Esophagus squamous epithelium (tissue), 5 donors: ENCODE measurements around the gene RASSF5. TPM values are rescaled to one million over a fixed set of nuclear protein-coding genes. Genes with fewer than 3 reads are reported as not detected.

Experiments used
- DNase-seq: peaks from one replicate; lab custom pipeline; 2025; lab: John Stamatoyannopoulos, UW
- H3K27ac ChIP-seq, 4 donors: fragments of 200-600 bp; sonication (generic); one replicate each; pipeline ENCODE4 v1.5.1; 2016 to 2019; ENCODE audit warnings: mild to moderate bottlenecking in 1 of 4
- H3K27me3 ChIP-seq, 4 donors: fragments of 200-600 bp; sonication (generic); 1 replicate in 3 of 4; 2 replicates in 1 of 4; pipeline versions ENCODE4 v1.5.1 to v1.6.0; 2017 to 2021; ENCODE audit warnings: antibody characterized with exemption in 1 of 4
- H3K36me3 ChIP-seq, 3 donors: fragments of 200-600 bp; sonication (generic); one replicate each; pipeline ENCODE4 v1.5.1; 2016 to 2019
- H3K4me1 ChIP-seq, 3 donors: fragments of 200-600 bp; sonication (generic); one replicate each; pipeline ENCODE4 v1.5.1; 2017 to 2019
- H3K4me3 ChIP-seq, 4 donors: fragments of 200-600 bp; sonication (generic); 1 replicate in 3 of 4; 2 replicates in 1 of 4; pipeline ENCODE4 v1.5.1; 2016 to 2019; ENCODE audit warnings: mild to moderate bottlenecking in 2 of 4, moderate library complexity in 1 of 4
- H3K9me3 ChIP-seq, 3 donors: fragments of 200-600 bp; sonication (generic); one replicate each; pipeline ENCODE4 v1.5.1; 2016 to 2019
- CTCF ChIP-seq, 6 experiments: fragments of 450-650 bp in 4 of 6; fragments of 200-600 bp in 2 of 6; sonication (generic) in 2 of 6; IDR thresholded peaks; one replicate each; pipeline ENCODE4 v1.5.1; 2016 to 2019; ENCODE audit warnings: antibody characterized with exemption in 6 of 6, mild to moderate bottlenecking in 4 of 6, moderate library complexity in 4 of 6
- POLR2A ChIP-seq, 4 donors: fragments of 450-650 bp; IDR thresholded peaks; one replicate each; pipeline ENCODE4 v1.6.1; 2017; ENCODE audit warnings: antibody characterized with exemption in 4 of 4, mild to moderate bottlenecking in 4 of 4, moderate library complexity in 3 of 4
- WGBS, 2 donors: methylation state at CpG; one replicate each; pipeline ENCODE4 v1.1.5; 2018; 5-methylcytosine and 5-hydroxymethylcytosine counted together
- intact Hi-C: fragments of 100-400 bp; cut with DNase I; formaldehyde crosslinking; loops from one replicate; pipeline ENCODE4 v1.15.0; 2022
- total RNA-seq, 4 donors: library from RNA; depleted of rRNA; stranded (reverse); fragments of >200 nt; gene quantifications; one replicate each; pipeline ENCODE4 v1.1.0, GENCODE V29; 2016
- donor health status: DM: yes; HTN: yes; CAD: no.

Gene RASSF5
- total RNA-seq, 4 donors from 2014 or later = 29.2 to 85.3 (median 35.1) TPM

DNA sequence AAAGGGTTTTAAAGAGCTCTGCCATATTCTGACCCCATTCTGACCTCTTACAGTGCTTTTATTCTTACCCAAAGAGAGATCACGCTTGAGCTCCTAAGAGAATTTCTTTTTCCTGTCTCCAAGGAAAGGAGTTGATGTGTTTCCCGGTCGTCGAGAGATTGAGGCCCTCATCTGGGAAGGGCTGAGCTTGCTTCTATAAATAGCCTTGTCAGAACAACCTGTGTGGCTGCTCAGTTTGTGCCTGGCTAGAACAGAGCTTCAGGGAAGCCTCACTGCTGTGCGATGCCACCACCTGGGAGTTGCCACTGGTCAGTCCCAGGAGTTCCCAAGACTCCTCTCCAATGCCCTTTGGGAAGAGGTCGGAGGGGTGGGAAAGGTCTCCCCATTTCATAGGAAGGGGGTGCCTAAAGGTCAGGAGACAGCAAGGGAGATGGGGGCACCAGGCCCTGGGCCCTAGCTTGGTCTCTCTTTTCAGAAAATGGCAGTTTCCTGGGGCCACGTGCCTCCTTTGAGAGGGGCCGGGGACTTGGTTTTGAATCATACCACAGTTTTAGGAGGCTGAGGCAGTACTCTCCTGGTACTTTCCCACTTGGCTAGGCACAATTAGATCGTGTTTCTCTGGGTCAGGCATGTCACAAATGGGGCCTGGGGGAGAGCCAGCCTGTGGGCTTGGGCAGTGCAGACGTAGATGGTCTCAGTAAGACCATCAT is 52.8 kb downstream of the RASSF5 start:
- Histone ChIP-seq H3K27ac (peak overlapping the region; percentile 11 to 71 (median 38)), H3K27me3 (no peaks in the 10 kb centered on the region), H3K4me3 (peak overlapping the region in 3 of 4 donors; percentile 48 to 65 (median 60)), H3K9me3 (no peaks in the 10 kb centered on the region), H3K4me1 (peaks cover 19 to 74% (median 35%) of the 10 kb centered on the region in 3 donors), H3K36me3 (peaks cover 0 to 36% (median 5%) of the 10 kb centered on the region in 3 donors)
- 62 to 68% methylated on average over 5 to 8 of the region's 10 CpGs for WGBS, 2 donors
- no peak for DNase-seq
- intact Hi-C loops = no loop called here
- TF ChIP-seq CTCF (IDR thresholded peaks at IDR 0.05) = no peak
- no peak for TF ChIP-seq POLR2A (IDR thresholded peaks at IDR 0.05)

DNA sequence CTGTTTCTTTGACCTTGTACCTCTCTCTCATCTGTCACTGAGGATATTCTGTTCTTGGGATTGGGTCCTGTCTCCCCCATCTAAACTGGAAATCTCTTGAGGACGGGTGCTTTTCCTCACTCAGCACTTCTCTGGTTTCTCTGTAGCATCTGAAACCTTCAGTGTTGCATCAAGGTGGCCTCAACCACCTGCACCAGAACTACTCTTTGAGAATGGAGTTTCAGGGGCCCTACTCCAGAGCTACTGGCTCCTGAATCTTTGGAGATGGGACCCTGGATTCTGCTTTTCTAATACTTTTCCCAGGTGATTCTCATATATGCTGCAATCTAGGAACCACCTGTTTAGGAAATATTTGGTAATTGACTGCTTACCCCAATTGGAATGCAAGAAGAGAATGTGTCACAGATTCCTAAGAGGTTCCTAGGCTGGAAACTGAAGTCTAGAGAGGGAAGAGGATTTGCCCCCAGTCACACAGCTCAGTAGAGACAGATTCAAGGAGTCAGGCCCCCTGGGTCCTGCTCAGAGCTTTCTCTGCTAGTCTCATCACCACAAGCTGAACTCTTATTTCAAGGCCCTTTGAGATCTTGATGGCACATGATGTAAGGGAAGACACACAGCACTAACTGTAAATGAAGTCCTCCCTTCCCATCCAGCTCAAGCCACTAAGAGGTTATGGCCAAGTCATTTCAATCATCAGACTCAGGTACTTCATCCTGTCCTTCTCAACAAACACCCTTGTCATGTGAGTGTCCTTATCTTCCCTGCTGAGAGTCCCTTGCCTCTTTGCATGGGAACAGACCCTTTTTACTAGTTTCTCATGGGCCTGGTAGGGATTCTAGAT is 56.3 kb downstream of the RASSF5 start:
- Histone ChIP-seq H3K27ac (peak overlapping the region in 1 of 4 donors; percentile 25), H3K4me1 (peaks cover 0 to 48% (median 12%) of the 10 kb centered on the region in 3 donors), H3K4me3 (no peak overlapping the region), H3K27me3 (no peaks in the 10 kb centered on the region), H3K36me3 (peaks cover 0 to 54% (median 8%) of the 10 kb centered on the region in 3 donors), H3K9me3 (no peaks in the 10 kb centered on the region)
- intact Hi-C loops = no loop called here
- WGBS, 2 donors = 44 to 77% methylated on average over 1 of the region's 1 CpG
- TF ChIP-seq CTCF (IDR thresholded peaks at IDR 0.05) = no peak
- no peak for DNase-seq

- Histone ChIP-seq H3K4me1 (peaks cover 0 to 24% (median 0%) of the 10 kb centered on the region in 3 donors), H3K27me3 (no peaks in the 10 kb centered on the region), H3K9me3 (no peaks in the 10 kb centered on the region), H3K36me3 (peaks cover 0 to 61% (median 3%) of the 10 kb centered on the region in 3 donors), H3K4me3 (no peak overlapping the region), H3K27ac (no peak overlapping the region)
- intact Hi-C loops = no loop called here
- TF ChIP-seq CTCF (IDR thresholded peaks at IDR 0.05) (no peak), POLR2A (IDR thresholded peaks at IDR 0.05) (no peak)
- no peak for DNase-seq
- 67 to 84% methylated on average over 4 of the region's 4 CpGs for WGBS, 2 donors
Observed at GRCh38 chr1:206565995-206566394, 58.7 kb downstream of the RASSF5 start.

GRCh38 chr1:206566999-206567398 is 59.7 kb downstream of the RASSF5 start:
- Histone ChIP-seq H3K36me3 (peaks cover 0 to 52% (median 3%) of the 10 kb centered on the region in 3 donors), H3K27me3 (no peaks in the 10 kb centered on the region), H3K27ac (no peak overlapping the region), H3K4me3 (no peak overlapping the region), H3K4me1 (peaks cover 0 to 24% (median 0%) of the 10 kb centered on the region in 3 donors), H3K9me3 (no peaks in the 10 kb centered on the region)
- WGBS, 2 donors = 82 to 90% methylated on average over 2 to 4 of the region's 4 CpGs
- no peak for TF ChIP-seq CTCF (IDR thresholded peaks at IDR 0.05)
- intact Hi-C loops = no loop called here
- no peak for DNase-seq

- DNase-seq = no peak
- peaks cover 0 to 24% (median 0%) of the 10 kb centered on the region in 3 donors for H3K4me1 ChIP-seq
- H3K27me3 ChIP-seq = no peaks in the 10 kb centered on the region
- no peak overlapping the region for H3K4me3 ChIP-seq
- H3K27ac ChIP-seq = no peak overlapping the region
- H3K36me3 ChIP-seq = peaks cover 0 to 52% (median 3%) of the 10 kb centered on the region in 3 donors
- 76 to 100% methylated on average over 3 of the region's 10 CpGs for WGBS, 2 donors
- no peak for TF ChIP-seq CTCF (IDR thresholded peaks at IDR 0.05)
- no peak for TF ChIP-seq POLR2A (IDR thresholded peaks at IDR 0.05)
- no peaks in the 10 kb centered on the region for H3K9me3 ChIP-seq
- intact Hi-C loops = no loop called here
Observed at GRCh38 chr1:206568256-206568655, 60.9 kb downstream of the RASSF5 start.
